GM19193 (cell line): ENCODE results near the gene CNNM4.

Experiments
- POLR2A ChIP-seq: IDR thresholded peaks from 4 replicates; pipeline ENCODE4 v1.6.1; 2011; ENCODE audit not compliant: insufficient read depth, insufficient read length; ENCODE audit errors: extremely low read depth

Gene CNNM4

DNA sequence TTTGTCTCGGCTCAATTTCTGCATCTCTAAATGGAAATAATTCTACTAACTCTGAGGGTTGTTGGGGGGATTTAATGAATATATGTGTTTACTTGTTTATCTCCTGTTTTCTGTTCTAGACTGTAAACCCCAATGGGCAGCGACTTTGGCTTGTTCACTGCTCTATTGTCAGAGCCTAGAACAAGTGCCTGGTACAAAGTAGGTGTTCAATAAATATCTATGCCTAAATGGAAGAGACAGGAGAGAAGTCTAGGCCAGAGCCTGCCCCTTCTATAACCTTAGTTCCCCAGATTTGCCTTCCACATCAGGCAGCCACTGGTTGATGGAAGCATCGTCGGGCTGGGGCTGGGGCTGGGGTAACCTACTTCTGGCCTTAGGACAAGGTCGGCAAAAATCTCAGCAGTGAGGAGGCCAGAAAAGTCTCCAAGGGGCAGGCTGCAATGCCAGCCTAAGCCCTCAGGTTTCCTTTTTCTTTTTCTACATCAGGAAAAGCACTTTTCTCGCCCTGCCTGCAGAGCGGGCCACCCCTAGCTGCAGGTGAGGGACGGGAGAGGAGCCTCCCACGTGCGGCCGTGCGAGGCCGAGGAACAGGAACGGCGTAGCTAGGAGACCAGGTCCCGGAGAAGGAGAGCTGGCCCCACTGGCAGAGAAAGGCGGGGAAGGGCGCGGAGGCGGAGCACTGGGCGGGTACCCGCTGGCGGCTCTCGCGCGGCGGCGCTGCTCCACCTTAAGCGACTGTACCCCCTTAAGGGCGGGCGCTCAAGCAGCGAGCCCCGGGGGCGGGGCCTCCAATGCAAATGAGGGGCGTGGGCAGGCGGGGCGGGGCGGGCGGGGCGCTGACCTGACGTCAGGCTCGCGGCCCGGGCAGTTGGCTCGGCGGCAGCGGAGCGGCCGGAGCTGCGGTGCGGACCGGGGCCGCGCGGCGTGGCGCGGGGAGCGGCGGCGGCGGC lies at the start of gene CNNM4:
CNNM4 (plus strand) TSS at position 867 of the 950 bp plus-strand sequence. CDS start 98 bp downstream, outside the sequence.
- peak; percentile 94 for TF ChIP-seq POLR2A

DNA sequence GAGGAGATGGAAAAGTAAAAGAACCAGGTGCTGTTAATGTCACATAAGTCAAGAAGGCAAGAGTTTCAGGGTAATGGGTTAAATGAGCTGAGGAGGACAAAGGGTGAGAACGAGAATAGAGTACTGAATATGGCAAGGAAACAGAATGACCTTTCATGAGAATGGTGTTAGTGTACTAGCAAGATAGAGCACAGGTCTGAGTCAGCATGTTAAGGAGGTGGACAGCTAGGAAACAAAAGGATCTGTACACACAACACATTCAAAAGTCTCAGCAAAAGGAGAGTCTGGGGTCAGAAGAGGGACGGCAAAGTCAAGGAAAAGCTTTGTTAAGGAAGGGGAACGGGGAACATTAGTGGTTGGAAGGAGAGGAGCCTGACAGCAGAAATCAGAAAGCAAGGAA lies 49.7 kb upstream of the CNNM4 start:
- TF ChIP-seq POLR2A: no peak

DNA sequence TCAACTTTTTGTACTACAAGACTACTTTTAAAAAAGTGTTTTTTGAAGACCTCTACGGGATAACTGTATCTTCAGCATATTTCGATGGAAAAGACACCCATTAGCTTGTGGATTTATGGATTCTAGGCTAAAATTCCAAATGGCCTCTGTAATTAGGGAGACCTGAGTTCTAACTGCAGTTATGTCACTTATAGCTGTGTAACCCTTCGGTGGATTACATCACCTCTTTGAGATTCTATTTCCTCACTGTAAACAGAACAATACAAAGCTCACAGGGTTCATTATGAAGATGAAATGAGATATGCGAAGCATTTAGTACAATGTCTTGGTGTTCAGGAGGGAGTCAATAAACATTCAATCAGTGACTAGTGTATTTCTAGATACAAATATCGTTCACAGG lies 45.0 kb upstream of the CNNM4 start:
- TF ChIP-seq POLR2A: no peak

- no peak for TF ChIP-seq POLR2A
These were observed 44.3 kb upstream of the CNNM4 start for GRCh38 chr2:96716388-96716787.

GRCh38 chr2:96726131-96726530 lies 34.6 kb upstream of the CNNM4 start:
- no peak for TF ChIP-seq POLR2A

DNA sequence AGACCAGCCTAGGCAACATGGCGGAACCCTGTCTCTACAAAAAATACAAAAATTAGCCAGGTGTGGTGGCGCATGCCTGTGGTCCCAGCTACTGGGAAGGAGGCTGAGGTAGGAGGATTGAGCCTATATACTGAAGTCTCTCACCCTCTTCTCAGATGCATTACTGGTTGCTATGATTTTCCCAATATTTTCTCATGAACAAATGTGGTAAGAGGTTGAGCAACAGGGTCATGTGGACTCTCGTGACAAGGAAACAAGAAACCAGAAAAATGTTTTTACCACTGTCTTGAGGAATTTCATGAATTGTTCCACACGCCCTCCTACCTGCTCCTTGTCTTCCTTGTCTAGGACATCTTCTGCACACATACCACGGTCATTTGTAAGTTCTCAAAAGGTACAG lies 33.3 kb upstream of the CNNM4 start:
- TF ChIP-seq POLR2A: no peak

GRCh38 chr2:96729748-96730147 lies 31.0 kb upstream of the CNNM4 start:
- no peak for TF ChIP-seq POLR2A

- no peak for TF ChIP-seq POLR2A
These were observed 30.5 kb upstream of the CNNM4 start for GRCh38 chr2:96730212-96730611.

- TF ChIP-seq POLR2A: no peak
These were observed 26.8 kb upstream of the CNNM4 start for GRCh38 chr2:96733931-96734330.

GRCh38 chr2:96734880-96735583 lies 25.7 kb upstream of the CNNM4 start:
- no peak for TF ChIP-seq POLR2A

- TF ChIP-seq POLR2A: no peak
These were observed 23.5 kb upstream of the CNNM4 start for GRCh38 chr2:96737251-96737650.

GRCh38 chr2:96737831-96738230 lies 22.9 kb upstream of the CNNM4 start:
- no peak for TF ChIP-seq POLR2A

GRCh38 chr2:96739076-96739632 lies 21.5 kb upstream of the CNNM4 start:
- TF ChIP-seq POLR2A: no peak

DNA sequence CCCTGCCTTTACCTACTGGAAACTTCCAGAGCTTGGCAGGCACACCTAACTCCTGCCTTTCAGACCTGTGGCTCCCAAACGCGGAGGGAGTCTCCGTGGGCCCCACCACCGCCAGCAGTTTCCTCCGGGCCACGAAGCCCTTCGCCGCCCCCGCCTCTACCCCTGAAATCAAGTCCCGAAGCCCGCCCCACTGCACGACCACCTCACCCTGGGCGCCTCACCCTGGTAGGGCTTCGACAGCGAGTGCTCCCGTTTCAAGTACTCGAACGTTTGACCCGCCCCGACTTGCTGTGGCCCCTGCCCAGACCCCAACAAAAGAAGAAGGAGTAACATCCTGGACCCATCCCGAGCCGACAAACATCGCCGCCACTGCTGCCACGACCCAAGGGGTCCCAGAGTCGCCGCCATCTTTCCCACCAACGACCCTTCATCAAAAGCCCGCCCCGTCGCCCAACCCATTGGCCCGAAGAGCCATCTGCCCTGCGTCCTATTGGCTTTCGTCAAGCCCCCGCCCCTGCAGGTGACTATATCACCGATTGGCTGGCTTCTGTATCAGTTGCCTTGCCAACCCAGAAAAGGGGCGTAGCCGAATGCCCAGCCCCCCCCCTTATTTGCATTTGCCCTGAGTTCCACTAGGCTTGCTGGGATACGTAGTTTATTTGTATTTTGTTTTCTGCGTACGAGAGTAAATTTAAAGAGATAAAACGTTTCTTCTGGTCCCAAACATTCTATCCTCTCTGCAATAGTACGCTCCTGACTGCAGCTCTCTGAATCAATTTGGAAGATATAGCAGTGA lies 20.9 kb upstream of the CNNM4 start, which contains the start of gene LMAN2L:
LMAN2L (minus strand) TSS at position 432 of the 796 bp plus-strand sequence; CDS start at position 408, 24 bp downstream.
- TF ChIP-seq POLR2A: peak; percentile 79
